Fibroblast of lung (primary cell): Measurements from ENCODE around the gene ZSCAN22. TPM values are rescaled to one million over a fixed set of nuclear protein-coding genes. Genes with fewer than 3 reads are reported as not detected.

ENCODE experiments used
- DNase-seq, 2 donors: peaks; one replicate each; pipeline versions ENCODE4 v3.0.0 to v3.0.0-alpha.2; 2010; ENCODE audit warnings: low read depth in 2 of 2
- H2AFZ ChIP-seq: 2 replicates; pipeline ENCODE4 v1.5.1; 2012; ENCODE audit warnings: low read length, control low read depth, inconsistent platforms
- H3K27ac ChIP-seq: 2 replicates; pipeline ENCODE4 v1.5.1; 2011; ENCODE audit warnings: low read length, control low read depth; ENCODE audit not compliant: insufficient read depth
- H3K27me3 ChIP-seq: 2 replicates; pipeline ENCODE4 v1.5.1; 2011; ENCODE audit warnings: mild to moderate bottlenecking, low read length; ENCODE audit not compliant: control insufficient read depth, insufficient read depth
- H3K36me3 ChIP-seq: 2 replicates; pipeline ENCODE4 v1.5.1; 2011; ENCODE audit warnings: low read length; ENCODE audit not compliant: control insufficient read depth, insufficient read depth
- H3K4me1 ChIP-seq: 2 replicates; pipeline ENCODE4 v1.5.1; 2011; ENCODE audit warnings: low read length; ENCODE audit not compliant: control insufficient read depth, insufficient read depth; ENCODE audit errors: extremely low read depth
- H3K4me2 ChIP-seq: 2 replicates; pipeline ENCODE4 v1.5.1; 2011; ENCODE audit warnings: low read length, control low read depth; ENCODE audit not compliant: insufficient read depth; ENCODE audit errors: extremely low read depth
- H3K4me3 ChIP-seq, 4 experiments: fragments of 200-600 bp in 1 of 4; sonication (generic) in 1 of 4; replicated peaks in 1 of 4; 2 replicates each; pipeline ENCODE4 v1.5.1; 2011 to 2016; ENCODE audit warnings: low read length in 4 of 4, low read depth in 3 of 4, mild to moderate bottlenecking in 3 of 4, control low read depth in 2 of 4, inconsistent platforms in 1 of 4, mixed read lengths in 1 of 4; ENCODE audit not compliant: insufficient read depth in 1 of 4; ENCODE audit errors: control extremely low read depth in 1 of 4
- H3K79me2 ChIP-seq: 2 replicates; pipeline ENCODE4 v1.5.1; 2012; ENCODE audit warnings: mild to moderate bottlenecking, low read length, inconsistent platforms; ENCODE audit not compliant: control insufficient read depth, insufficient read depth
- H3K9ac ChIP-seq: 2 replicates; pipeline ENCODE4 v1.5.1; 2011; ENCODE audit warnings: mild to moderate bottlenecking, low read length, control low read depth; ENCODE audit not compliant: insufficient read depth
- H3K9me3 ChIP-seq: 2 replicates; pipeline ENCODE4 v1.5.1; 2012; ENCODE audit warnings: low read depth, low read length; ENCODE audit not compliant: control insufficient read depth, insufficient read depth
- H4K20me1 ChIP-seq: 2 replicates; pipeline ENCODE4 v1.5.1; 2011; ENCODE audit warnings: low read length; ENCODE audit not compliant: control insufficient read depth, insufficient read depth; ENCODE audit errors: extremely low read depth
- EZH2 ChIP-seq: IDR thresholded peaks from 2 replicates; pipeline ENCODE4 v1.5.1; 2012; ENCODE audit warnings: low read length, control low read depth, mild to moderate bottlenecking; ENCODE audit errors: missing control alignments
- polyA plus RNA-seq, 2 donors: library from polyadenylated mRNA; depleted of rRNA in 1 of 2; stranded (reverse) in 1 of 2; unstranded in 1 of 2; fragments of >200 nt; gene quantifications; 2 replicates each; pipeline ENCODE4 v1.2.1, GENCODE V29; 2011 to 2012; ENCODE audit warnings: missing spikeins in 1 of 2
- total RNA-seq: library from RNA; depleted of rRNA; stranded (reverse); fragments of >200 nt; gene quantifications from 2 replicates; pipeline ENCODE4 v1.2.1, GENCODE V29; 2014
- TF ChIP-seq, protein P1 (sequence below), 2 donors: IDR thresholded peaks in 1 of 2; conservative IDR thresholded peaks in 1 of 2; 1 replicate in 1 of 2; 2 replicates in 1 of 2; pipeline ENCODE4 v1.5.1; 2011 to 2012; ENCODE audit warnings: low read length in 2 of 2, control low read depth in 1 of 2, inconsistent platforms in 1 of 2, low read depth in 1 of 2, mild to moderate bottlenecking in 1 of 2

ZSCAN22 gene
- total and polyA plus RNA-seq, 2 donors (not counting 1 experiment from before 2014, with no cell fraction given) = 2.8 to 3.0 TPM

GRCh38 chr19:58284199-58284598 is 42.6 kb upstream of the ZSCAN22 start:
- no peak overlapping the region for H3K4me3 ChIP-seq
- no peak overlapping the region for H3K4me2 ChIP-seq
- no peaks in the 10 kb centered on the region for H4K20me1 ChIP-seq
- no peak overlapping the region for H2AFZ ChIP-seq
- H3K4me1 ChIP-seq = no peaks in the 10 kb centered on the region
- no peaks in the 10 kb centered on the region for H3K27me3 ChIP-seq
- peaks cover 13% of the 10 kb centered on the region for H3K36me3 ChIP-seq
- H3K27ac ChIP-seq = no peak overlapping the region
- H3K79me2 ChIP-seq = peaks cover 24% of the 10 kb centered on the region
- DNase-seq = no peak
- no peak overlapping the region for H3K9ac ChIP-seq
- TF ChIP-seq, protein P1, sequence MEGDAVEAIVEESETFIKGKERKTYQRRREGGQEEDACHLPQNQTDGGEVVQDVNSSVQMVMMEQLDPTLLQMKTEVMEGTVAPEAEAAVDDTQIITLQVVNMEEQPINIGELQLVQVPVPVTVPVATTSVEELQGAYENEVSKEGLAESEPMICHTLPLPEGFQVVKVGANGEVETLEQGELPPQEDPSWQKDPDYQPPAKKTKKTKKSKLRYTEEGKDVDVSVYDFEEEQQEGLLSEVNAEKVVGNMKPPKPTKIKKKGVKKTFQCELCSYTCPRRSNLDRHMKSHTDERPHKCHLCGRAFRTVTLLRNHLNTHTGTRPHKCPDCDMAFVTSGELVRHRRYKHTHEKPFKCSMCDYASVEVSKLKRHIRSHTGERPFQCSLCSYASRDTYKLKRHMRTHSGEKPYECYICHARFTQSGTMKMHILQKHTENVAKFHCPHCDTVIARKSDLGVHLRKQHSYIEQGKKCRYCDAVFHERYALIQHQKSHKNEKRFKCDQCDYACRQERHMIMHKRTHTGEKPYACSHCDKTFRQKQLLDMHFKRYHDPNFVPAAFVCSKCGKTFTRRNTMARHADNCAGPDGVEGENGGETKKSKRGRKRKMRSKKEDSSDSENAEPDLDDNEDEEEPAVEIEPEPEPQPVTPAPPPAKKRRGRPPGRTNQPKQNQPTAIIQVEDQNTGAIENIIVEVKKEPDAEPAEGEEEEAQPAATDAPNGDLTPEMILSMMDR (conservative IDR thresholded peaks at IDR 0.05 in 1 of 2, IDR thresholded peaks at IDR 0.05 in 1 of 2; ENCODE audit: low read depth in 1 of 2, low read length in 2 of 2) = no peak
- no peak for TF ChIP-seq EZH2
- H3K9me3 ChIP-seq = no peaks in the 10 kb centered on the region

GRCh38 chr19:58291943-58292342 is 34.9 kb upstream of the ZSCAN22 start:
- Histone ChIP-seq H3K79me2 (no peaks in the 10 kb centered on the region), H3K9ac (no peak overlapping the region), H3K9me3 (peaks cover 12% of the 10 kb centered on the region), H3K4me2 (no peak overlapping the region), H4K20me1 (no peaks in the 10 kb centered on the region), H3K27me3 (no peaks in the 10 kb centered on the region), H3K4me3 (no peak overlapping the region), H3K27ac (no peak overlapping the region), H2AFZ (no peak overlapping the region), H3K36me3 (peaks cover 29% of the 10 kb centered on the region), H3K4me1 (no peaks in the 10 kb centered on the region)
- TF ChIP-seq, protein P1 (conservative IDR thresholded peaks at IDR 0.05 in 1 of 2, IDR thresholded peaks at IDR 0.05 in 1 of 2; ENCODE audit: low read depth in 1 of 2, low read length in 2 of 2) = no peak
- no peak for TF ChIP-seq EZH2
- no peak for DNase-seq

- no peak overlapping the region for H3K4me3 ChIP-seq
- no peak overlapping the region for H3K4me2 ChIP-seq
- no peaks in the 10 kb centered on the region for H3K79me2 ChIP-seq
- no peak for DNase-seq
- no peak overlapping the region for H3K9ac ChIP-seq
- peaks cover 25% of the 10 kb centered on the region for H3K36me3 ChIP-seq
- H4K20me1 ChIP-seq = no peaks in the 10 kb centered on the region
- no peak overlapping the region for H3K27ac ChIP-seq
- peaks cover 12% of the 10 kb centered on the region for H3K9me3 ChIP-seq
- H2AFZ ChIP-seq = no peak overlapping the region
- no peaks in the 10 kb centered on the region for H3K4me1 ChIP-seq
- no peaks in the 10 kb centered on the region for H3K27me3 ChIP-seq
- no peak for TF ChIP-seq EZH2
- TF ChIP-seq, protein P1 (conservative IDR thresholded peaks at IDR 0.05 in 1 of 2, IDR thresholded peaks at IDR 0.05 in 1 of 2; ENCODE audit: low read depth in 1 of 2, low read length in 2 of 2) = no peak
Observed at GRCh38 chr19:58294743-58295374, 31.9 kb upstream of the ZSCAN22 start.
